Activated T-helper 1 cell treated with anti-CD3 and anti-CD28 coated beads, Interleukin-12 subunit alpha, Interleukin-12 subunit beta, Interleukin-2, Interleukin-4 antibody, amounts not matched to agents 30 ng/mL and 10 ng/mL and 1 ng/mL, durations not matched to agents 14 hours and 24 hours and 36 hours (primary cell): ENCODE data around the gene SLC5A12. TPM values are rescaled to one million over a fixed set of nuclear protein-coding genes. Genes with fewer than 3 reads are reported as not detected.

Experiments used
- DNase-seq: peaks from one replicate; pipeline ENCODE4 v3.0.0; 2021; ENCODE audit warnings: low spot score
- H3K27ac Mint-ChIP-seq: one replicate; pipeline ENCODE4 v1.8.0; 2021; ENCODE audit warnings: mild to moderate bottlenecking, mixed read lengths
- H3K27me3 Mint-ChIP-seq: one replicate; pipeline ENCODE4 v1.8.0; 2022; ENCODE audit warnings: mild to moderate bottlenecking, moderate library complexity, mixed read lengths; ENCODE audit not compliant: insufficient read depth
- H3K36me3 Mint-ChIP-seq: one replicate; pipeline ENCODE4 v1.8.0; 2021; ENCODE audit warnings: low read depth, mixed read lengths
- H3K4me1 Mint-ChIP-seq: one replicate; pipeline ENCODE4 v1.8.0; 2021; ENCODE audit warnings: low read depth, mixed read lengths
- H3K4me3 Mint-ChIP-seq: one replicate; pipeline ENCODE4 v1.8.0; 2021; ENCODE audit warnings: mild to moderate bottlenecking, moderate library complexity, mixed read lengths
- H3K9me3 Mint-ChIP-seq: one replicate; pipeline ENCODE4 v1.8.0; 2021; ENCODE audit warnings: mixed read lengths
- intact Hi-C: fragments of 100-400 bp; cut with micrococcal nuclease; formaldehyde crosslinking; loops from one replicate; pipeline ENCODE4 v1.15.1; 2024
- total RNA-seq: library from RNA; stranded (reverse); gene quantifications from 2 replicates; pipeline ENCODE4 v1.2.3, GENCODE V29; 2022

Gene SLC5A12, protein sequence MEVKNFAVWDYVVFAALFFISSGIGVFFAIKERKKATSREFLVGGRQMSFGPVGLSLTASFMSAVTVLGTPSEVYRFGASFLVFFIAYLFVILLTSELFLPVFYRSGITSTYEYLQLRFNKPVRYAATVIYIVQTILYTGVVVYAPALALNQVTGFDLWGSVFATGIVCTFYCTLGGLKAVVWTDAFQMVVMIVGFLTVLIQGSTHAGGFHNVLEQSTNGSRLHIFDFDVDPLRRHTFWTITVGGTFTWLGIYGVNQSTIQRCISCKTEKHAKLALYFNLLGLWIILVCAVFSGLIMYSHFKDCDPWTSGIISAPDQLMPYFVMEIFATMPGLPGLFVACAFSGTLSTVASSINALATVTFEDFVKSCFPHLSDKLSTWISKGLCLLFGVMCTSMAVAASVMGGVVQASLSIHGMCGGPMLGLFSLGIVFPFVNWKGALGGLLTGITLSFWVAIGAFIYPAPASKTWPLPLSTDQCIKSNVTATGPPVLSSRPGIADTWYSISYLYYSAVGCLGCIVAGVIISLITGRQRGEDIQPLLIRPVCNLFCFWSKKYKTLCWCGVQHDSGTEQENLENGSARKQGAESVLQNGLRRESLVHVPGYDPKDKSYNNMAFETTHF
- total RNA-seq: not detected in 2 replicates

DNA sequence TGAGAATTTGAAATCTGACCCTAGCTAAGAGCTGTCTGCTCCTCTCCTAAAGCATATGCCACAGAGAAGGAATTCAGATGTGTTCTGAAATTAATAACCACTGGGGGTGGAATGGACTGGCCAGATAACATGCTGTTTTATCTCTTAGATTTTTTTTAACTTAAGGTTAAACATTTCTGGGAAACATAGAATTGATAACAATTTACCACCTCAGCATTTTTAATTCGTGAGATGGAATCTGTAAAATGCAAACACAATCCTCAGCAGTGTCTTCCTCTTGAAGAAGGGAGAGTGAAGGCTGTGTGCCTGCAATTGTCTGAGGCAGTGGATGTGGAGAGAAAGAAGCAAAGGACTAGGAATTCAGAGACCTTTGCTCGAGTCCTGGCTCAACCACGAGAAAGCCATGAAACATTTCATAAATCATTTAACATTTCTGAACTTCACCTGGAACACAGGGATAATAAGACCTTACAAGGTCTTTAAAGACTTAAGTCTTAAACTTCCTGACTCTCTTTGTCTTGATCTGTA is at the start of gene SLC5A12:
Gene SLC5A12 (minus strand): TSS at position 113 of the 528 bp plus-strand sequence. CDS start 346 bp downstream, outside the sequence.
- H3K4me3 Mint-ChIP-seq: no peak within 1 kb of the TSS
- peaks cover 6% of the 10 kb centered on the region for H3K9me3 Mint-ChIP-seq
- no peaks in the 10 kb centered on the region for H3K27me3 Mint-ChIP-seq
- H3K4me1 Mint-ChIP-seq: no peaks in the 10 kb centered on the region
- H3K27ac Mint-ChIP-seq: no peak within 1 kb of the TSS
- H3K36me3 Mint-ChIP-seq: no peaks in the 10 kb centered on the region
- intact Hi-C loops: no loop called here
- DNase-seq: no peak

DNA sequence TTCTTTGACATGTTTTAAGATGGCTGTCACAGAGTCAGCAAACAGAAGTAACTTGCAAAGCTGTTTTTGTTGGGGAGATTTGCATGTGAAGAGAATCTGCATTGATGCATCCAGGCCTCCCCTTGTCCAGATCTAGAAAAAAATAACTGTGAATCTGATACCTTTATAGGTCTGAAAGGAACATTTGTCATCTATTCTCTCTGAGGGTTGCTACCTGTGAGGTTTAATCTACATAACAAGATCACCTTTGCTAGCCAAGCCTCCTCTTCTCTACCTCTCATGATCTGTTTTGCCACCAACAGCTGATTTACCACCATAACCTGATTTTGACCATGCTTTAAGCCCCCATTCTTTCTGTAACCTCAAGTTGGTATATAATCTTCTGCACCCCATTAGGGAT is 47.2 kb upstream of the SLC5A12 start:
- no peaks in the 10 kb centered on the region for H3K9me3 Mint-ChIP-seq
- no peaks in the 10 kb centered on the region for H3K27me3 Mint-ChIP-seq
- H3K27ac Mint-ChIP-seq: no peak overlapping the region
- no peaks in the 10 kb centered on the region for H3K36me3 Mint-ChIP-seq
- no peaks in the 10 kb centered on the region for H3K4me1 Mint-ChIP-seq
- no peak for DNase-seq
- intact Hi-C loops: no loop called here
- H3K4me3 Mint-ChIP-seq: no peak overlapping the region

DNA sequence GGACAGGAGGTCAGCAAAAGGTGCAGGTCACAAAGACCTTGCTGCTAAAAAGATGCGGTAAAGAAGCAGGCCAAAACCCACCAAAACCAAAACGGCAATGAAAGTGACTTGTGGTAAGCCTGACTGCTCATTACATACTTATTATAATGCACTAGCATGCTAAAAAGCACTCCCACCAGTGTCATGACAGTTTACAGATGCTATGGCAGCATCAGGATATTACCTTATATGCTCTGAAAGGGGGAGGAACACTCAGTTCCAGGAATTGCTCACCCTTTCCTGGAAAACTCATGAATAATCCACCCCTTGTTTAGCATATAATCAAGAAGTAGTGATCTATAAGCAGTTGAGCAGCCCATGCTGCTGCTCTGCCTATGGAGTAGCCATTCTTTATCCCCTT is 45.2 kb upstream of the SLC5A12 start:
- H3K36me3 Mint-ChIP-seq: no peaks in the 10 kb centered on the region
- intact Hi-C loops: no loop called here
- no peak for DNase-seq
- H3K27me3 Mint-ChIP-seq: no peaks in the 10 kb centered on the region
- H3K4me3 Mint-ChIP-seq: no peak overlapping the region
- no peaks in the 10 kb centered on the region for H3K9me3 Mint-ChIP-seq
- H3K4me1 Mint-ChIP-seq: no peaks in the 10 kb centered on the region
- no peak overlapping the region for H3K27ac Mint-ChIP-seq

DNA sequence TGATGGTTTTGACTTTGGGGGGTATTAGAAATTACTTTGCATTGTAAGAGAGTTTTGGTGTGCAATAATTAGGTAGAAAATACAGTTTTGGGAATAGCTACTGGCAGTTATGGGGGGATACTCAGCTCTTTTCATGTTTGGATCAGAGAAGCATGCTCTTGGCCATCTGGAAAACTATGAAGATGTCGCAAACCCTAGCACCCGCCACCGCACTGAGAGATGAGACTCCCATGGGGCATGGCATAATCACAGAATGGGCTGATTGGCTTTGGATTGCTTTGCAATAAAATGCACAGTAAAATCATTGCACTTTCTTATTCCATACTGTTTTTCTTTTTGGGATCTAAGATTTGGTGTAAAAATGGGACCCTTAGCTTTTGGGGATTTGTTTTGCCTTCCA is 43.5 kb upstream of the SLC5A12 start:
- intact Hi-C loops: no loop called here
- Mint-ChIP-seq H3K9me3 (no peaks in the 10 kb centered on the region), H3K36me3 (no peaks in the 10 kb centered on the region), H3K27ac (no peak overlapping the region), H3K27me3 (no peaks in the 10 kb centered on the region), H3K4me1 (no peaks in the 10 kb centered on the region), H3K4me3 (no peak overlapping the region)
- DNase-seq: no peak

DNA sequence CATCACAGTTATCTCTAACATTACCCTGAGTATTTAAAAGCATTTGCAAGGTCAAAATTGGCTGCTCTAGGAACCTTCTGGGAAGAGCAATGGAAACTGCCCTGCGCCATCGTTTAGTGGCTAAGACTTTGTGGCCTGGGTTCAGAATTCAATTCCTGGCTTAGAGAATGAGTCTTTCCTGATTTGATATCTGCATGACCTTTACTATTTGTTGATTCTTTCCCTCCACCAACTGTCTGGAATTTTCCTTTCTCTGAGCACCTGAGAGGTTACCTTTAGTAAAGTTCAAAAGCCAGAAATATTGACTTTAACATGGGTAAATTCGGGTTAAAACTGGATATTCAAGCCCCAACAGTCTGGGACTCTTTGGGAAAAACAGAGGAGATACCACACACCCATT is 43.0 kb upstream of the SLC5A12 start:
- Mint-ChIP-seq H3K4me3 (no peak overlapping the region), H3K4me1 (no peaks in the 10 kb centered on the region), H3K27ac (no peak overlapping the region), H3K27me3 (no peaks in the 10 kb centered on the region), H3K36me3 (no peaks in the 10 kb centered on the region), H3K9me3 (no peaks in the 10 kb centered on the region)
- no peak for DNase-seq
- intact Hi-C loops: no loop called here

DNA sequence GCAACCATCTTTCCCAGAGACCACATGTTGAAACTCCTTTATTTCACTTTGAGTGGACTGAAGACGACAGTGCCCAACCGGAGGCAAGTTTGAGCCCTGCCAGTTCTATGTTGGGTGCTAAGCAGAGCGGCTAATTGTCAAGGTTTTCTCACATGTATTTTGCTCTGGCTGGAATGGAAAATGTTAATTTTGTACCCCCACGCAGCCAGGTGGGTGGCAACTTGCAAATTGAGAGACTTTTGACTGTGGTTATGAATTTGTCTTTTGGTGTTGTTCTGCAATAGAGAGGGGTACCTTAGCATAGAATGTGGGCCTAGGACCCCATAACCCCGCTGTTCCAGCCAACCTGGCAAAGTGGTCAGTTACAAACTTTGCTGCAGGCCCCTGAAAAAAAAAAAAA is 42.5 kb upstream of the SLC5A12 start:
- intact Hi-C loops: no loop called here
- Mint-ChIP-seq H3K36me3 (no peaks in the 10 kb centered on the region), H3K27ac (no peak overlapping the region), H3K4me3 (no peak overlapping the region), H3K27me3 (no peaks in the 10 kb centered on the region), H3K9me3 (no peaks in the 10 kb centered on the region), H3K4me1 (no peaks in the 10 kb centered on the region)
- DNase-seq: no peak

DNA sequence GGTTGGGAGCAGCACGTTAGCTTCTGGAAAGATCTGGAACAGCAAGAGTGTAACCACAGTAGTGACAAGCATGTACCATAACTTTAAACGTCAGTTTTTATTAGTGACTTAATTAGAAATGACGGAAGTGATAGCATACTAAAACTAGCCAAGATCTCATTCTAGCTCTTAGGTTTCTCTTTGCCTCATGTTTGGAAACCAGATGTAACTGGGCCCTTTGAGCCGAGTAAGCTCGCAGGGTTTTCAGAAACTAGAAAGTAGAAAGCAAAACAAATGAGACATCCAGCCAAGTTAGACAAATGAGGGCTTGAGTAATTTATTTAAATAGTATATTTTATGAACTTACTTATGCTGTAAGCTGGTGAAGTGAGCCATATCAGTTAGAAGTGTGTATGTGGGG is 40.2 kb upstream of the SLC5A12 start:
- Mint-ChIP-seq H3K4me3 (no peak overlapping the region), H3K27ac (no peak overlapping the region), H3K9me3 (no peaks in the 10 kb centered on the region), H3K4me1 (no peaks in the 10 kb centered on the region), H3K27me3 (no peaks in the 10 kb centered on the region), H3K36me3 (no peaks in the 10 kb centered on the region)
- DNase-seq: no peak
- intact Hi-C loops: no loop called here

DNA sequence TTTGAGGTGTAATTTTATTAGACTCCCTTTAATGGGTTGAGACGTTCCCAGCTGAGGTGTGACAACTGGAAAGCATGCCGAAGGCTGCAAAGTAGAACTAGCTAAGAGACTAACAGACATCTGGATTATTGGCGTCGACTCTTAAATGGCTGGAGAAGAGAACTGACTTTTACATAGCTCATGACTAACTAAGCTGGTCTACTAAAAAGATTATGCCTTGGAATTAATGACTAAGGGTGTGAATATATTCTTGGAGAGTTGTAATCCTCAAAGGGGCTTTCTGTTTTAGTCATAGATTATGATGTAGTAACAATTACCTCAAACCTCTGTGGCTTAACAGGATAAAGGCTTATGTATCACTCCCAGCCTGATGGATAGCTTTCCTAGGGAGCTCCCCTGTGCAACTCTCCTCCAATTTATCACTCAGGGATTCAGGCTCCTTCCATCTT is 39.5 kb upstream of the SLC5A12 start:
- Mint-ChIP-seq H3K27ac (no peak overlapping the region), H3K36me3 (no peaks in the 10 kb centered on the region), H3K9me3 (no peaks in the 10 kb centered on the region), H3K27me3 (no peaks in the 10 kb centered on the region), H3K4me3 (no peak overlapping the region), H3K4me1 (no peaks in the 10 kb centered on the region)
- intact Hi-C loops: no loop called here
- no peak for DNase-seq

DNA sequence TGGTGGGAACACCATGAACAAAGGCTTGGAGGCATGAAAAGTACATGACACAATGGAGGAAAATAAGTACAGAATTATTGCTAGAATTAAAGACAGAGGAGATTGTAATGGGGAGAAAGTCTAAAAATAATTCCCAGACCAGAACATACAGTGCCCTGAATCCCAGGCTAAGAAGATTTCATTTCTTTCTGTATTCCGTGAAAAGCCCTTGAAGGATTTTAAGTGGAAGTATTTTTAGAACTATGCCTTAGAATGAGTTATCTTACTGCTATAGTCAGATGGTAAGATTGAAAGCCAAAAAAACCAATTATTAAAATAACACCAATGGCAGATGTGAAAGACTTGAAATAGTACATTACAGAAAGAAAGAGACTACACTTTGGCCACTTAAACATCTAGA is 36.1 kb upstream of the SLC5A12 start:
- no peak for DNase-seq
- H3K9me3 Mint-ChIP-seq: no peaks in the 10 kb centered on the region
- H3K27me3 Mint-ChIP-seq: no peaks in the 10 kb centered on the region
- intact Hi-C loops: no loop called here
- H3K36me3 Mint-ChIP-seq: no peaks in the 10 kb centered on the region
- no peak overlapping the region for H3K4me3 Mint-ChIP-seq
- H3K4me1 Mint-ChIP-seq: no peaks in the 10 kb centered on the region
- H3K27ac Mint-ChIP-seq: no peak overlapping the region

DNA sequence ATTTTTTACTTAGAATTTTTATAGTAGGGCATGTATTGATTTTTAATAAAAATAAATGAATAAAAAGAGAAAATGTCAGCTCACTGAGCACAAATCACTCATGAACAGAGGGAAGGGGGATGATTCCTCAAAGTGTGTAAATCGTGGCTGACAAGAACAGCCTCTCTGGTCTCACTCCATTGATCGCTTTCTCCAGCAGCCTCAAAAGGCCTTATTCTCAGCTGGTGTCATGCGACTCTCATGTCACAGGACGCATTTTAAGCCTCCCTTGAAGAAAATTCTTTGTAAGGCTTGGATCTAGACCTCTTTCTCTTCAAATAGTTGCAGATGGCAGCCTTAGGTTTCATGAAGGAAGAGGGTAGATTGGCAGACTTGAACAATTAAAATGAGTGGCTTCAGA is 33.9 kb upstream of the SLC5A12 start:
- no peaks in the 10 kb centered on the region for H3K4me1 Mint-ChIP-seq
- no peak overlapping the region for H3K27ac Mint-ChIP-seq
- H3K27me3 Mint-ChIP-seq: no peaks in the 10 kb centered on the region
- no peaks in the 10 kb centered on the region for H3K9me3 Mint-ChIP-seq
- H3K36me3 Mint-ChIP-seq: no peaks in the 10 kb centered on the region
- H3K4me3 Mint-ChIP-seq: no peak overlapping the region
- intact Hi-C loops: no loop called here
- DNase-seq: no peak

DNA sequence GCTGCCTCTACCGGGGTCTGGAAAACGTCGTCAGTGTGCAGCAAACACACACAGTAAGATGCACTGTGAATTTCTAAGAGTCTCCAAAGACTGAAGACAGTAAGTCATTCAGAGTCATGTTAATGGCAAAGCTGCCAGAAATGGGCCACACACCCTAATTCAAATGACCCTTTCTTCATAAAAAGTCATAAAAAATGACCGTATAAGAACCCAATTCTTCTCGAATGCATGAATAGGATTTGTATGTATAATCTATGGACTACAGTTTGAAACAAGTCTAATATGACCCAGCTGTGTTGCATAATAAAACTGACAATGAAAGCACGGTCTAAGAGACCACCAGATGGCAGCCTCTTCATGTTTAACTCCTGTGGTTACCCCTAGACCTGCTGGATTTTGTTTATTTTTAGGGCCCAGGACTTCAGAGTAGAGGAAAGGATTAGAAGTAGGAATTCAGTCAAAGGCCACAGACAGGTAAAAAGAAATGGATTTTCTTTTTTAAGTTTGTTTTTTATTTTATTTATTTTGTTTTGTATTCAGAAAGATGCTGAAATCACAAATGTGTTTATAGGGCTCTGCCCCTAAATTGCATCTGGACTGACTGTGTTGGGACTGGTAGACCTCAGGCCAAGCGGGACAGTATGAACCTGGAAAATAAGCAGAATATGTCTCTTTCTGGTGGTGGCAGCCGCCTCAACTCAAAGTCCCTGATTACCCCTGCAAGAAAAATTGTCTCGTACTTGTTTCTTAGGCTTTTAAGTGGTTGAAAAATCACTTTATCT is 32.1 kb upstream of the SLC5A12 start:
- Mint-ChIP-seq H3K27ac (no peak overlapping the region), H3K4me3 (no peak overlapping the region), H3K4me1 (no peaks in the 10 kb centered on the region), H3K9me3 (no peaks in the 10 kb centered on the region), H3K36me3 (no peaks in the 10 kb centered on the region), H3K27me3 (no peaks in the 10 kb centered on the region)
- intact Hi-C loops: no loop called here
- no peak for DNase-seq

DNA sequence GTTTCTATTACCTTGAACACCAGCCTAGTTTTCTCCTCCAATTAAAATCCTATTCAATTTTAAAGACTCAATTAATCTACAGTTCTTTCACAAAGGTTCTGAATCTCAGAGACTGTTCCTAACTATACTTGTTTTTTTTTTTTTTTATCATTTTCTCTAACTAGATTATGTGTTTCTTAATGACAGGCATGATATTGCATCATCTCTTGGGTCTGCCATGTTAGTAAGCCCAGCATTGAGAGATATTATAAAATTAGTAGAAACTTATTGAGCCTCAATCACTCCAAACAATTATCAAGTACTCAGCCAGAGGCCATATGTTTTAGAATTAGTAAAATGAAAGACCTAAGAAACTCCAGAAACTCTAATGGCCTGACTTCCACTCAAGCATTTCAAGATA is 28.1 kb upstream of the SLC5A12 start:
- no peak for DNase-seq
- Mint-ChIP-seq H3K27ac (no peak overlapping the region), H3K9me3 (no peaks in the 10 kb centered on the region), H3K36me3 (no peaks in the 10 kb centered on the region), H3K27me3 (no peaks in the 10 kb centered on the region), H3K4me1 (no peaks in the 10 kb centered on the region), H3K4me3 (no peak overlapping the region)
- intact Hi-C loops: no loop called here

DNA sequence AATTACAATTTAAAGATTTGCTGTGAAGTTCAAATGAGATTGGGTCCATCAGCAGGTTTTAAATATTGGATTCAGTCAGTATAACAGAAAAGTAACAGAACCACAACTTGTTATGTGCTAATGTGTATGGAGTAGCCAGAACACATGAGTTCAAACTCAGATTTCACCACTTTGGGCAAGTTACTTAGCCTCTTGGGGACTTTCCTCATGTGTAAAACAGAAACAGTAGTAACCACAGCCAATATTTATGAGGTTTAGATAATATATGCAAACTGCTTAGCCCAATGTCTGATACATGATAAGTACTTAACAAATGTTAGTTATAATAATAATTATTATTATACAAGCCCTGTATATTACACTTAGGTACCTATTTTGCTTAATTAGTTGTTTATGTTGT is 21.8 kb upstream of the SLC5A12 start:
- DNase-seq: no peak
- Mint-ChIP-seq H3K9me3 (no peaks in the 10 kb centered on the region), H3K36me3 (no peaks in the 10 kb centered on the region), H3K4me3 (no peak overlapping the region), H3K27ac (no peak overlapping the region), H3K4me1 (no peaks in the 10 kb centered on the region), H3K27me3 (no peaks in the 10 kb centered on the region)
- intact Hi-C loops: no loop called here
